DMS 273 treated with DMSO at 0.1 percent for 48 hours (cell line): ENCODE data around the gene FAT1.
"Not testable (repeated sequence)": the region's sequence is repeated elsewhere in the genome, so short reads cannot be mapped to it uniquely, and the experiment has no call there.

Experiments
- DNase-seq: peaks from one replicate; lab custom pipeline; 2025; lab: John Stamatoyannopoulos, UW

The FAT1 gene

DNA sequence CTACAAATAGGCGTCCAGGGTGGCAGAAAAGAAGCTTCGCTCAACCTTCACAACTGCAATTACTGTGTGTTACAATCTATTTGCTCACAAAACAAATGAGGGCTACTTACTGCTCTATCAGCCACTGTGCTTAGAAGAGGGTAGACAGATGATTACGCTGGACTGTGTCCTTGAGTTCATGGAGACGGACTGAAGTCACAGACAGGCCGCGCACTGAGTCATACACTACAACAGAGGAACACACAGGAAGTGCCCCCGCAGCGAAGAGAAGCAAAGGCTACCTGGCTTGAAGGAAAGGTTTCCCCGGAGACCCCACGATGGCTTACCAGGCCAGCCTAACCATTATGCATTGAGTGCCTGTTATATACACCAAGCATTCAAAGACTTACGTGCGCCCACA is 25.6 kb downstream of the FAT1 start:
- no peak for DNase-seq

DNA sequence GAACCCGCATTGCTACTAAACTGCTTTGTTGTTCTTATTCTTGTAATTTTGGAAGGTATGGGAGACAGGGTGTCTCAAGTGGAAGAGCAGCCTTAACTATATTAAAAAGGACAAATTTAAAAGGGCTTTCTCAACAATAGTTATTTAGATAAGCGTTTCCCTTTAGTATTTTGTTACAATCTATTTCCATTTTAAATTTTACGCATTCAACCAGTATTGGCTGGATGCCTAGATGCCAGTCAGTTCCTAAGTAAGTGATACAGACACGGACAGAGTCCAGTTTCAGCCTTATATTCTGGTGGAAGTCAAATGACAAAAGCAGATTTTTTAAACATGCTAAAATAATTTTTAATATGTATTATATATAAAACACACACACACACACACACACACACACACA is 28.3 kb downstream of the FAT1 start:
- no peak for DNase-seq

DNA sequence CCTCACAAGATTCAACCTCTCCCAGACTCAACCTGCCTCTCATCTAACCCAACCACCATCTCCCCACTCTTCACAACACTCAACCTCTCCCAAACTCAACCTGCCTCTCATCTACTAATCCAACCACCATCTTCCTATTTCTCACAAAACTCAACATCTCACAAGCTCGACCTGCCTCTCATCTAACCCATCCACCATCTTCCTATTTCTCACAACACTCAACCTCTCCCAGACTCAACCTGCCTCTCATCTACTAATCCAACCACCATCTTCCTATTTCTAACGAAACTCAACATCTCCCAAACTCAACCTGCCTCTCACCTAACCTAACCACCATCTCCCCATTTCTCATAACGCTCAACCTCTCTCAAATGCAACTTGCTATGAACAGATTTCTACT is 29.8 kb downstream of the FAT1 start:
- DNase-seq, result no peak

DNA sequence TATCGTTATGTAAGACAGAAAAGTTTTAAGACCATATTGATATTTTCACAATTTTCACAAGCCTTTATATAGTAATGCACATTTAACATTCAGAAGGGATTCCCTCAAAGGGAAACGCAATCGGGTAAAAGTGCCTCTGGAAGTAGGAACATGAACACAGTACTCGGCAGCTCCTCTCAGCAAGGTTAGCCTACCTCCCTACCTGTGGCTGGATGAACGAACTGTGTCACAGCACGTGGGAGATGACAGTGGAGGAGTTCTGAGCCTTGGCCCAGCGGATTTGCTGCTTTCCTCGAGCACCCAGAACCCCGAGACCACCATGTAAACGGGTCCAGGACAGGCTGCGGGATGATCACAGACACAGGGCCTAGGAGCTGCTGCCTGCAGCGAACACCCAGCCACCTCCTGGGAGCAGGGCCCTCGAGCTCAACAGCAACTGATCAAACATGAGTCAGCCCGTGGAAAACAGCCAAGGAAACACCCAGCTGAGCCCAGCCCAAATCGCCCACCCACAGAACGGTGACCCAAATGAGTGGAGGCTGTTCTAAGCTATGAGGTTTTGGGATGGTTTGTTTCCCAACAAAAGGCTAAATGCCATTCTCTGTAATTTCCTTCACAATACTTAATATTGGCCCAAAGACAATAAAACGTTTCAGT is 30.4 kb downstream of the FAT1 start:
- no peak for DNase-seq

DNA sequence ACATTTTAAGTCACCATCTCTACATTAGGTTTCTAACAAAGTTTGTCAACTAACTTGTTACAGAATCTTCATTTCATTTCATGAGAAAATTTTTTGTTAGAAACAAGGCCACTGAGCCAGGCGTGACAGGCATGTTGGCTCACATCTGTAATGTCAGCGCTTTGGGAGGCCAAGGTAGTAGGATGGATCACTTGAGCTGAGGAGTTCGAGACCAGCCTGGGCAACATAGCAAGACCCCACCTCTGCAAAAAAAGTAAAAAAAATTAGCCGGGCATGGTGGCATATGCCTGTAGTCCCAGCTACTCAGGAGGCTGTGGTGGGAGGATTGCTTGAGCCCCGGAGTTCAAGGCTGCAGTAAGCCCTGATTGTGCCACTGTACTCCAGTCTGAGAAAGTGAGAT is 32.3 kb downstream of the FAT1 start:
- no peak for DNase-seq

DNA sequence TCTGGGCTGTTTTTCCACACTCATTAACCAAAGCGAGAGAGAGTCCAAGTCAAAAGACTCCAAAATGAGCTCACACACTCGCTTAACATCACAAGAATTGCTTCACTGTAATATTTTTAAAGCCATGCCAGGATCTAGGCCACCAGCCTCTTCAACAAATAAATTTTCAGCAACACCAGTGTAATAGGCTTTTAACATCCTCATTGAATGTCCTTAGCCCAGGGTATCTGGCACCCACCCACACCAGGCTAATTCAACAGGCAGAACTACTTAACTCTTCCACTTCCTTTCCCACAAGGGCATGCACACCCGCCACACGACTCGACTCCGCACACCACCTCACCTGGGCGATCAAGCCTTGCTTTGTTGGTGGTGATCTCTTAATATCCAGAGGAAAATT is 34.2 kb downstream of the FAT1 start:
- no peak for DNase-seq

DNA sequence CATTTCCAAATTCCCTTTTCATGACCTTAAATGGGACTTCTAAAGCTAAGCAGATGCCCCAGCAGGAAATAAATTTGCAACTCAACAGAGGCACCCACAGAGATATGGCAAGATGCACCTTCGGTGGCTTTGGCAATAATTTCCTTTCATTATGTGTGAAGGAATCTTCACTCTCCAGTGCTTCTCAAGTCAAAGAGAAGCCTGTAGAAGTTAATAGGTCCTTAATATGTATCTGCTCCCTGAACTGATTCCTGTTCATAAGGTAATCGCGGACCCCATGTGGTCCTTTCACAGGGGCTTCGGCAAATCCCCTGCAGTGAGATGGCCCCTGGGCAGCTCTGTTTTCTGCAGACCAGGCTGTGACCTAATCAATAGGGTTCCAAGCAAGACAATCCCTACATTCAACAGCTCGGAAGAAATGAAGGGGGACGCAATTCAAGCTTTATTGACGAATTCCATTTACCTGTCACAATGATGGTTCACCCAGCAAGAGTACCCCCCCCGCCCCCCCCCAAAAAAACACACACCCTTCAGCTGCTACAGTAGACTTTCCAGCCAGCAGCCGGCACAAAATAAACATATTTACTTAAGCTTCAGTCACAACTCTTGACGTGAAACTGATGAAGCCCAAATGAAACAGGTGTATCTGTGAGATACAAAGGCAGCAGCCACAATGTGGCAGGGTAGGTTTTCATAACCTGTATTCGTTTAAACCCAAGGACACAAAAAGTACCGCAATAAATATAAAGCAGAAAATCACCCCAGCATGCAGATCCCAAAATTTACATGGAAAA is 35.3 kb downstream of the FAT1 start:
- no peak for DNase-seq

DNA sequence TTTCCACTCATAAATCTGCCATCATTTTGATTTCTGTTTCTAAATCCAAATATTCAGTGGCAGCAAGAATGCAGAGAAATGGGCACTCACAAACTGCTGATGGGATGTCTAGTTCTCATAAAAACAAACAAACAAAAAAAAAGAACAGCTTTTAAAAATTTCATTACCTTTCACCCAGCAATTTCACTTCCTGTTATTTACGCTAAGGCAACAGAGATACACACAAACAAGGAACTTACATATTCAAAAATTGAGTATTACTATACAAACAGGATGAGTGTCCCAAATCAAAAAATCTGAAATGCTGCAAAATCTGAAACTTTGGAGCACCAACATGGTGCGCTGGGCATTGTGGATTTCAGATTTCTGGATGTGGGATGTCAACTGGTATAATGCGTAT is 36.4 kb downstream of the FAT1 start:
- DNase-seq, result no peak

DNA sequence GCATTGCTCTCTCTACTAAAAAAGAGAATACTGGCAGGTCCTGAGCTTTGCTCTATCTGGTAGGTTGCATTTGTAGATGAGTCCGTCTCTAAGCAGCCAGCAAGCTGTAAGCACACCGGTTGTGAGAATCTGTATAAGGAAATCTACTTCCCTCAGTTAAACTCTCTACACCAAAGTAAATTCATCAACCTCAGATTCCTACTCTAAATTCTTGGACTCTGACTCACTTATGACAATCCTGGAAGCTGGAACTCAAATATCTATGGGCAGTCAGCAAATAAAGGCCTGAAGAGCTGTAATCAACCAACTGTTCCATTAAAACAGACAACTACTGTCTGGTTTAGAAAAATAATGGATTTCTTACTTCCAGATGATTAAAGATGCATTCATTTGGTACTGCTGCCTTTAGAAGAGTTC is 37.9 kb downstream of the FAT1 start:
- no peak for DNase-seq

DNA sequence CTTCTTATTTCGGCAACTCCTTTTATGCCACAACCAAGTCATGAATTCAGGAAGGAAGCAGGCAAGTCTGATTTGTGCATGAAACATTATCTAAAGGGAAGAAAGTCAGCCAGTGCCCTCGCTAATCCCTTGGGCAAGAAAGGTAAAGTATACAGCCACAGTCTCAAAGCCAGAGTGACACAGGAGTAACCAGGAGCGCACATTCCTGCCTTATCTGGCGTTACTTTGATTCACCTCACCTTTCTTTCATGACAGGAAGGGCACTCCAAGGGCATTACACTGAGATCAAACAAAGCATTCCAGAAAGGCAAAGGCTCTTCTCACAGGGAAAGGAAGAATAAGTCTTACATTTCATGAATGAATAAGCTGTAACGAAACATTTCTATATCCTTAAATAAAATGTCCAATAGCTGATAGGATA is 38.8 kb downstream of the FAT1 start:
- no peak for DNase-seq

DNA sequence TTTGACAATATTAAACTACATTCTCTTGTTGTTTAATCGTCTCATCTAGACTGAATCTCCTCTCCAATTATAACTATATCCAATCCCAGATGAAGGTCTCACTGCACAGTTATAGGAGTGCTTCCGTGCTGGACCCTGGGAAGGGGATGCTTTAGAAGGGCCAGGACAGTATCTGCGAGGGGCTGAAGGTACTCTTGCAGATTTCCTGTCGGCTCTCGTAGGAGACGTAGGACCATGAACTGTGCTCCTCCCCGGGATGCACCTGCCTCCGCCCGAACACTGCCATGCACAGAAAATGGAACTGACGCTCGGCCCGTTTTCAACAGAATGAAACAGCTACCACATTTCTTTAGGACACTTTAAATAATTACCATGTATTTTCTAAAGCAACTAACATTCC is 39.4 kb downstream of the FAT1 start:
- no peak for DNase-seq

DNA sequence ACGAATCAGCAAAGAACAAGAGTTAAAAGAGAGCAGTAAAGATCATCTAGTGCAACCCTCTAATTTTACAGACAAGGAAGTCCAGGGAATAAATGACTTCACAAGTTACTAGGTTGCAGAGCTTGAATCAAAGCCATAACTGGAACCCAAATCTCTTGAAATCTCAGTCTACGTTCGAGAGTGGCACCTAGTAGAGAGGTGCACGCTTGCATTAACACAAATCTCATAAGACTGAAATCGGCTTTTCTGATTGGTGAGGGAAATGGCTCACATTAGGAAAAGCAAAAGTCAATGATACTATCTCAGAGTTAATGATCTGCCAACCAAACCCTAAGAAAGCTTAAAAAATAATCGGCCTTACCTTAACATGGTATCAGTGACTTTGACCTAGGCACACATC is 43.0 kb downstream of the FAT1 start:
- DNase-seq, result no peak

DNA sequence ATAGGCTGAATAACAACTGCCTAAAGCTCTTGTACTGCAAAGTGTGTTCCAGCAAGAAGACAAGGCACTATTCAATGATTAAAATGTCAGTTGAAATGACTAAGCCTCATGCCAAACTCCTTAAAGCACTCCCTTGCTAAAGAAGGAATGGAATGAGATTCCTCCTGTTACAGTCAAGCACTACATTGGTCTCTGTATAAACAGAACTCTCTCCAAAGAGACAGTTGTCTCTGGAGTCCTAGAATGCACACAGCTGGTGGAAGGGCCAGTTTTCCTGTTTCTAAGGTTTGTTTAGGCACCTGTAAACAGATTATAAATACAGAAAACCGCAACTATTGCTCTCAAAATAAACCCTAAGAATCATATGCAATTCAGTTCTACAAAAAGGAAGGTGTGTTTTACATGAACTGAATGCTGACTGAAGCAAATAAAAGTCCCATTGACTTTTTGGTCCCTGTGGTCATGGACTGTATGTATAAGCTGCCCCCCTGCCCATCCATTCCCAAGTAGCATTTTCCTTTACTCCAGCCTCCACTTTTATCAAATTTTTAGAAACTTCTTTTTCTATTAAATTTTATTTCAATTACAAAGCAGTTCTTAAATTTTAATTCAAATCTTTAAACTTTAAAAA is 47.0 kb downstream of the FAT1 start:
- DNase-seq, result no peak

DNA sequence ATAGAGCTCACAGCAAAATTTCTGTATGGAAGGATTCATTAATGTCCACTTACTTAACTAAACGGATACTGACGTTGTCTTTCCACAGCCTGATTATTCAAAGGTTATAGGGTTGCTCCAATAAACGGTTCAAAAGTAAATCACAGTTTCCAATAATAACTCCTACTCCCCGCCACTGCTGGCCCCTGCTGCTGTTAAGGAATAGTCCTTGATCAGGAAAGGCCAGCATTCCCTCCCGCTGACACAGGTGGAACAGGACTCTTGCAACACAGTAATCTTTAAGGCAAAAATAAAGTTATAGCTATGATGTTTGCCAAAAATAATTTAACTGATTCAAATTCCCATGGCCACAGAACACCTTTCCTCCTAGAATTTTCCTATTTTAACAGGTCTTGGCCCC is 53.9 kb downstream of the FAT1 start:
- DNase-seq, result no peak

DNA sequence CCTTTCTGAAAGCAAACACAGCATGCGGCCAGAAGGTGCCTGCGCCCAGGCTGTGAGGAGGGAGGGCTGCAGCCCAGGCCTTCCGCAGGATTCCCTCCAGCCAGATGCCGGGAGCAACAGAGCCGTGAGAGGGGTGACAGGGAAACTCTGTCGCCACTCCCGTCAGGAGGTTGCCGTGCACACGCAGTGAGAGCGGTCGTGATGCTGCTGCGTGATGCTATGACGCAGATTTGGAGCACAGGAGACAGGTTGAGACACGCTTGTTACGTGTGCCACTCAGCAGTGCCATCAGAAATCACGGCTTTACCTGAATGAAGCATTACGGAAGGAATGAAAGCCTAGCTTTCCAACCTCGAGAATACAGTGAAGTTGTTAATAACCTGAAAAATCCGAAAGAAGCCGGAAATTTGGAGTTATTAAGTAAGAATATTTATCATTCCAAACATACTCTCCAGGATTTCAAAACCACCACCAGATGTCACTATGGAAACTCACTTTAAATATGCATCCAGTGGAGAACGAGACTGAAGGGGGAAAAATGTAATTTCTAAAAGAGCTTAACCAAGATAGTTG is 54.4 kb downstream of the FAT1 start:
- DNase-seq, result no peak

DNA sequence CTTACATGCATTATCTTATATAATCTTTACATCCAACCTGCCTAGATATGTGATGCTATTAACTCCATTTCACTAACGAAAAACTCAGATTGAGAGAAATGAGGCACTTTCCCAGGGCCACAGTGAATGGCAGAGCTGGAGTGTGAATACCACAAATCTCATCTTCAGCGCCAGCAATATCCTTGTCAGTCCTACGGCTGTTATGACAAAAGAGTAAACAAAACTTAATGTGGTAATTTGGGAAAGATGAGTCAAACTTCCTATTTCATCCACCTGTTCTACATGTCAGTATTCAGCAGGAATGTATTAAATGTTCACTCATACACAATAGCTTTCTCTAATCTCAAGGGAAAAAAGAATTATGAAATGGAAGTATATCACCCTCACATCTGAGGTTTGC is 56.9 kb downstream of the FAT1 start:
- DNase-seq, result no peak

DNA sequence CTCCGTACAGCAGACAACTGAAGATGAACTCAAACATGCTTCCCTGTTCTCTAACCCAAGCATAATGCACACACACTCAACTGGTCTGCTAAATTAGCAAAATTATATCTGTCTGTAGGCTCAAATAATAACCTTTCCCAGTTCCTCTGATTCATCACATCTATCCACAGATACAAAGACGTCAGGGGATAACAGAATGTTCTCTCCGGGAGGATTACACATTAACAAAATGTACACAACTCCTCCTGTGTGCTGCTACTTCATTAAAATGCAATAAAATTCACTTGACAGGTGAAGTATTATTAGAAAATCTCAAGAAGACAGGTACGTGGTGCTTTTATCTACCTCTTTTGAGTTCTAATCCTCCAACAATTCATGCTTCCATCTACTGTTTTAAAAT is 57.4 kb downstream of the FAT1 start:
- no peak for DNase-seq

DNA sequence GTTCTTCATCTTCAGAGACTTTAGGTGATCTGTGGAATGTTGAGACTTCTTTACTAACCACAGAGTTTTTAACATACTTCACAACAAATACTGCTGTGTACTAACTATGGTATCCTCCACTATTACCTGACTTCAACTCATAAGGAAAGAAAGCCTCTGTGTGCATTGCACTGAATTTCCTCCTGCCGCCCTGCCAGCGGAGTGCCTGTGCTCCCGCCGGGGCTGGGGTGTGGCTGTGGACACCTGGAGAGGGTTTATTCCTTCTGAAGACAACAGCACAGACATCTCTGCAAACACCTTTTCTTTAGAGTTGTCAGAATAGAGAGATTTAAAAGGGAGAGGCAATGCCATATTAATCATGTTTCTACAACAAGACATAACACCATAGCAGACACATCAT is 63.3 kb downstream of the FAT1 start:
- DNase-seq, result no peak

DNA sequence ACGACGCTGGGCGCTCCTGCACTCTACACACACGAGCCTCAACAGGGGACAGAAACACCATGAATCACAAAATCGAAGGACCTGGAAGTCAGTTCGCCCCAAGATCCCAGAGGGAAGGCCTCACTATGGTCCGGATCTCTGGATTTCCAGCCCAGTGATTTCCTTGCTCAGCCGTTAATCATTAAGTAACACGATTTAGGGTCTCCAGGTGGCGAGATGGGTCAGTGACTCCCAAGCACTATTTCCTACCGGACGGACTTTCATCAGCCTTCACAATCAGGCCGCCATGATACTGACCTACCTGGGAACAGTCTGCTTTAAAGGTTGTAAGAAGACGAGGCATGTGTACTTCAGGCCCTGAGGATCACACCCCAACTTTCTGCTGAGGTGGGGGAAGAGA is 63.7 kb downstream of the FAT1 start:
- DNase-seq, result no peak

DNA sequence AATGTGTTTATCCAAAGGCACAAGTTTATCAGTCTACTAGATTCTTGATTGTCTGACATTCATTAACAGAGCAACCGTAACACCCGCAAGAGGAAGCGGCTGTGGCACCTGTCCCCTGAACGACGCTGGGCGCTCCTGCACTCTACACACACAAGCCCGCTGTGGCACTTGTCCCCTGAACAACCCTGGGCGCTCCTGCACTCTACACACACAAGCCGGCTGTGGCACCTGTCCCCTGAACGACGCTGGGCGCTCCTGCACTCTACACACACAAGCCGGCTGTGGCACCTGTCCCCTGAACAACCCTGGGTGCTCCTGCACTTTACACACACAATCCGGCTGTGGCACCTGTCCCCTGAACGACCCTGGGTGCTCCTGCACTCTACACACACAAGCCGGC is 64.2 kb downstream of the FAT1 start:
- not testable (repeated sequence) for DNase-seq

DNA sequence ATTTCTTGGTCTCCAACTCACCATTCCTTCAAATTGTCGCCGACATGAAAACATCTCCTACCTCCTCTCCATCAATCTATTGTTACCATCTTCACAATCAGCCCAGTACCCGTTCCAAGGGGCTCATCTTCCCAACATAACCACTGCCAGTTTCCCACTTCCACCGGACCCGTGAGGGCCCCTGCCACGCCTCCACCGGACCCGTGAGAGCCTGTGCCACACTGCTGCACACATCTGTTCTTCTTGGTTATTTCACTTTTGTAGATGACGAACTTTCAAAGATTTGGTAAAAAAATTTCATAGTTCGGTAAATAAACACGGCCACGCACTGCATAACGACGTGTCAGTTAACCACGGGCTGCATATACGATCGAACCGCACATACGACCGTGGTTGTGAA is 65.0 kb downstream of the FAT1 start:
- DNase-seq, result no peak

DNA sequence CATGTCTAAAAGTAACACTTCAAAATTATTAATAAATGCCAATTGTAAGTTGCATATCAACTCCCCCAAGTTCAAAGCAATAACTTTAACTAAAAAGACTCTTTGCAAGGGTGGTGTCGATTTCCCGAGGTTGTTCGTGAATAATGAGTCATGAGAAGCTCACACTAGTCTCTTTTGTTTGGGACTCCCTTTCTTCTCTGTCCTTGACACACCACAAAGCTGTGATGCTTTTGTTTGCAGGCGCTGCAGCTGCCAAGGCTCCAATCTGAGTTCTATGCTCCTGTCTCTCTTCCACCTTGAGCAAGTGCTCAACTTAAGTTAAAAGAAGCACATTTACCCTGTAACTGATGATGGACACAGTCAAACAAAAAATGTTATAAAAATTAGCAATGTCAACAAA is 65.9 kb downstream of the FAT1 start:
- no peak for DNase-seq

DNA sequence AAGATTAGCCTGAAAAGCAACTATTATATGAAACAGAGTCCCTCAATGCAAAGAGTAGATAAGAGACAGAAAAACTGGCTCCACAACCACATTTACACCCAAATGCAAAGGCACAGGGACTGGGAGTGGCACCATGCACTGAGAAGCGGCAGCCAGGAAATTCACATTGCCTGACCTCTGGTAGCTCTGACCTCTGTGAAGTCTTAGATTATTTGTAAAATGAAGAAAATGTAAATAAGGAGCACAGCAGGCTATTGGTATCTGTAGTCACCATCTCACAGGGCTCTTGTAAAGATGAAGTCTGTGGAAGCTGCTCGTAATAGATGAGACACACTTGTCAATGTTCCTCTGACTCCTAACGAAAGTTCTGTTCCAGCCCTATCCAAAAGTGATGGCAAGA is 69.7 kb downstream of the FAT1 start:
- DNase-seq, result no peak
